ENCODE results near the gene LARGE1. TPM values are rescaled to one million over a fixed set of nuclear protein-coding genes. Genes with fewer than 3 reads are reported as not detected.

Gene LARGE1
- total and polyA plus RNA-seq, 9 of the 15 experiments (the other 6 are each of a cell fraction or from before 2014, with no cell fraction given): 0.01 to 0.66 (median 0.14) TPM; not detected in 2

- TF ChIP-seq PRDM10 (IDR thresholded peaks at IDR 0.05; ENCODE audit: partially characterized antibody) (no peak), NR2C2 (CRISPR knock-in tag; IDR thresholded peaks at IDR 0.05) (no peak), NR2C2 (tag; IDR thresholded peaks at IDR 0.05) (no peak), MTA3 (IDR thresholded peaks at IDR 0.05; ENCODE audit: borderline replicate concordance) (no peak), ATF6 (CRISPR knock-in tag; IDR thresholded peaks at IDR 0.05) (no peak)
Observed at GRCh38 chr22:33699176-33699575, 221.1 kb downstream of the LARGE1 start (continued).

- POLR2A ChIA-PET: no interaction called here
- ATAC-seq (no peak), DNase-seq (ENCODE audit: extremely low read depth in 1 of 4, low spot score in 3 of 4) (no peak), FAIRE-seq (no peak)
- Histone ChIP-seq H3K27me3 (ENCODE audit: control insufficient read depth in 2 of 2, insufficient read depth in 2 of 2, low read length in 2 of 2) (no peaks in the 10 kb centered on the region), H4K20me1 (replicated peaks; ENCODE audit: control insufficient read depth, insufficient read depth, low read length) (no peaks in the 10 kb centered on the region), H3K9me3 (replicated peaks; ENCODE audit: control insufficient read depth, insufficient read depth, low read depth, low read length) (no peaks in the 10 kb centered on the region), H3K79me2 (ENCODE audit: control insufficient read depth, insufficient read depth, low read length) (no peaks in the 10 kb centered on the region), H3K4me1 (replicated peaks in 1 of 2; ENCODE audit: control insufficient read depth in 2 of 2, insufficient read depth in 2 of 2, low read length in 2 of 2) (no peaks in the 10 kb centered on the region), H3K4me2 (ENCODE audit: insufficient read depth, low read length) (no peak overlapping the region), H3K36me3 (ENCODE audit: control insufficient read depth, insufficient read depth, low read length) (no peaks in the 10 kb centered on the region), H3K9me1 (ENCODE audit: control insufficient read depth, insufficient read depth, low read length) (no peaks in the 10 kb centered on the region), H3K4me3 (no peak overlapping the region), H3K9ac (ENCODE audit: insufficient read depth in 1 of 2, low read depth in 2 of 2, low read length in 2 of 2) (no peak overlapping the region), H2AFZ (ENCODE audit: low read depth, low read length) (no peak overlapping the region), H3K27ac (ENCODE audit: extremely low read depth, low read depth, low read length) (no peak overlapping the region)
- CTCF ChIA-PET (ENCODE audit: low intra/inter-chr PET ratio): no interaction called here
- WGBS (ENCODE audit: insufficient coverage, low coverage, missing lambda C conversion rate): 0% methylated on average over 4 of the region's 4 CpGs
- in situ Hi-C loops (cut with MboI) (no loop called here), intact Hi-C loops (cut with micrococcal nuclease) (no loop called here)
- BruUV-seq (replicated peaks): no TSS peak
- TF ChIP-seq POLR2G (IDR thresholded peaks at IDR 0.05; ENCODE audit: low read depth, low read length) (no peak), KDM5B (IDR thresholded peaks at IDR 0.05; ENCODE audit: insufficient replicate concordance, low read depth, low read length) (no peak), ZEB2 (IDR thresholded peaks at IDR 0.05) (no peak), CEBPG (CRISPR knock-in tag; IDR thresholded peaks at IDR 0.05) (no peak), CEBPG (tag; conservative IDR thresholded peaks at IDR 0.05 in 1 of 2, IDR thresholded peaks at IDR 0.05 in 1 of 2) (no peak), NKRF (IDR thresholded peaks at IDR 0.05; ENCODE audit: borderline replicate concordance) (no peak)
Observed at GRCh38 chr22:33697640-33698039, 222.6 kb downstream of the LARGE1 start.

Measured in K562 (cell line).